GM12865 (cell line): ENCODE data around the gene B3GNT9.
A peak's percentile ranks its signal among the peaks of the same experiment; 100 is the strongest.

ENCODE experiments used
- DNase-seq: peaks from one replicate; pipeline ENCODE4 v3.0.0; 2010; ENCODE audit warnings: low read depth
- H3K4me3 ChIP-seq: 2 replicates; pipeline ENCODE4 v1.5.1; 2011; ENCODE audit warnings: mild to moderate bottlenecking, low read depth, low read length, control low read depth
- TF ChIP-seq, protein P1 (sequence below): IDR thresholded peaks from 2 replicates; pipeline ENCODE4 v1.5.1; 2011; ENCODE audit warnings: low read length, control low read depth, low read depth, inconsistent platforms; ENCODE audit not compliant: insufficient read depth; ENCODE audit errors: missing control alignments

The B3GNT9 gene

GRCh38 chr16:67105246-67105645, 45.6 kb downstream of the B3GNT9 start:
- no peak for DNase-seq
- H3K4me3 ChIP-seq, result no peak overlapping the region
- TF ChIP-seq, protein P1, sequence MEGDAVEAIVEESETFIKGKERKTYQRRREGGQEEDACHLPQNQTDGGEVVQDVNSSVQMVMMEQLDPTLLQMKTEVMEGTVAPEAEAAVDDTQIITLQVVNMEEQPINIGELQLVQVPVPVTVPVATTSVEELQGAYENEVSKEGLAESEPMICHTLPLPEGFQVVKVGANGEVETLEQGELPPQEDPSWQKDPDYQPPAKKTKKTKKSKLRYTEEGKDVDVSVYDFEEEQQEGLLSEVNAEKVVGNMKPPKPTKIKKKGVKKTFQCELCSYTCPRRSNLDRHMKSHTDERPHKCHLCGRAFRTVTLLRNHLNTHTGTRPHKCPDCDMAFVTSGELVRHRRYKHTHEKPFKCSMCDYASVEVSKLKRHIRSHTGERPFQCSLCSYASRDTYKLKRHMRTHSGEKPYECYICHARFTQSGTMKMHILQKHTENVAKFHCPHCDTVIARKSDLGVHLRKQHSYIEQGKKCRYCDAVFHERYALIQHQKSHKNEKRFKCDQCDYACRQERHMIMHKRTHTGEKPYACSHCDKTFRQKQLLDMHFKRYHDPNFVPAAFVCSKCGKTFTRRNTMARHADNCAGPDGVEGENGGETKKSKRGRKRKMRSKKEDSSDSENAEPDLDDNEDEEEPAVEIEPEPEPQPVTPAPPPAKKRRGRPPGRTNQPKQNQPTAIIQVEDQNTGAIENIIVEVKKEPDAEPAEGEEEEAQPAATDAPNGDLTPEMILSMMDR, result no peak

GRCh38 chr16:67104845-67105244, 46.0 kb downstream of the B3GNT9 start:
- peak; percentile 57 for DNase-seq
- no peak overlapping the region for H3K4me3 ChIP-seq
- TF ChIP-seq, protein P1, result no peak

DNA sequence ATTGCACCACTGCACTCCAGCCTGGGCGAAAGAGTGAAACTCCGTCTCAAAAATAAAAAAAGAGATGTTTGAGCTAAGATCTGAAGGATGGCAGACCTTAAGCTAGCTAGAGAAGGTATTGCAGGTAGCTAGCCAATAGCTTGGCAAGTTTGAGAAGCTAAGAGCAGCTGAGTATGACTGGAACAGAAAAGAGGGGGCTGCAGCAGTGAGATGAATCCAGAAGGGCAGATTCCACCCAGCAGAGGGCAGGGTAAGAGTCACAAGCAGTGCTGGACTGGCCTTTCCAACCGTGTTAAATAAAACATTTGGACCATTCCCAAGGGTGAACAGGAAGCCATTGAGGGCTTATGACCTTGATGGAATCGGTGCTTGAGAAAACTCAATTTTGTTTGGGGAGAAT, 46.7 kb downstream of the B3GNT9 start:
- no peak overlapping the region for H3K4me3 ChIP-seq
- TF ChIP-seq, protein P1, result no peak
- DNase-seq, result peak; percentile 14

DNA sequence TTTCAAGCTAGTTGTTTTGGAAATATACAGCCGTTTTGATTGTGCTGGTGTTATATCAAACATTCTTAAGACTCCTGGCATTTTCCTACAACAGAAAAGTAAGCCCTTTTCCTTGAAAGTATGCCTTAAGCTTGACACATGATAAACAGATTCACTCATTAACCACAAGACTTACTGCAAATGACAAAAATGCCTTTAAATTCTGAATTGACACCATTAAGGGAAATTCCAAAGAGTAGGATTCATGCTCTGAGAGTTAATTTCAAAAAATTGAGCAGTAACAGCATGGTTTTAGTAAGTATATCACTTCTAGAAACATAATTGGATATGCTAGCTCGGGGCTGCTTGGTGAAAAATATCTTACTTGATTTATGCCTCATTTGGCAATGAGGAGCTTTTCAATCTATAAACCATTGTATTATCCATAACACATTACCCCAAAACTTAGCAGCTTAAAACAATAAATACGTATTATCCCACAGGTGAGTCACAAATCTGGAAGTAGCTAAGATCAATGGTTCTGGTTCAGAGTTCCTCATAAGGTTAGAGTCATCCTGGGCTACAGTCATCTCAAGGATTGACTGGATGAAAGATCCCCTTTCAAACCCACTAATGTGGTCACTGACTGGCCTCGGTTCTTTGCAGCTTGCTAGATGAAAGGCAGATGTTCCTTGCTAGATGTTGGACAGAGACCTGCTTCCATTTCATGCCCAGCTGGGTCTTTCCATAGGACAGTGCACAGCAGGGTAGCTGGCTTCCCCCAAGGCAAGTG, 49.3 kb downstream of the B3GNT9 start:
- TF ChIP-seq, protein P1, result no peak
- DNase-seq, result peak; percentile 35
- no peak overlapping the region for H3K4me3 ChIP-seq

DNA sequence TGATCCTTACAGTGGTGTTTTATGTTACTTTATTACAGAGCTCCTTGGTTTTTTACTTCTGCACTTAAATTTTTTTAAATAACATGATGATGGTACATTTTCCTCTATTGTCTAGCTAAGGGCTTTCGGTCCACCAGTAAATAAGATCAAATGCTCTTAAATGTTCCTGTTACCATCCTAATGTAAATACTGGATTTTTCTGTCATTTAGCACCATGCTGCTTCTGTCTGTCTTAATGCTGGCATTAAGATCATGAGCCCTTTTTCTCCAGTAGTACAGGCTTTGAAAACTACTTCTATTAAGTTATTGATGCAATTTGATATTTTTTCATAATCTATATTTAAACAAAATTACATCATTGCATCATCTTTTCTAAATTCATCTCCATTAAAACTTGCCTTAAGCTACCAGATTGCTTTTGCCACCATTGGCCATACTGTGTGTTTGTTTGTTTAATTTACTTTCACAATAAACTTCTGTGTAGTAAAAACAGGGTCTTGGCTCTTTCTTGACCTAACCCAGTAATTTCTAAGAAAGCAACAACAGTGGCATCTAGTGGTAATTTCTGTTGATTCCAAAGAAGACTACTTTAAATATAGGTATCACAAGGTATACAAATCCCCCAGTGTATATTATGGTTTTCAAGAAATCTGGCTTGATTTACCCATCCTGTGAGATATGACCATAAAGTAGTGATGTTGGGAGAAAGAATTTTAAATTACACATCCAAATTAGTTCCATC, 50.1 kb downstream of the B3GNT9 start:
- peak; percentile 45 for DNase-seq
- H3K4me3 ChIP-seq, result no peak overlapping the region
- TF ChIP-seq, protein P1, result peak; percentile 28

GRCh38 chr16:67098599-67098998, 52.2 kb downstream of the B3GNT9 start:
- no peak overlapping the region for H3K4me3 ChIP-seq
- TF ChIP-seq, protein P1, result no peak
- DNase-seq, result no peak
